Activated naive CD4-positive, alpha-beta T cell treated with anti-CD3 and anti-CD28 coated beads, Interleukin-2, amount 10 ng/mL, durations not matched to agents 7 days and 5 days (primary cell): ENCODE data around the gene RPTOR.

Source experiments
- CTCF ChIA-PET: fragments of 350-600 bp; sonication (Branson Sonifier 250); formaldehyde crosslinking; loops from one replicate; lab custom pipeline; 2021; ENCODE audit warnings: antibody characterized with exemption; lab: Charles Lee
- DNase-seq: peaks from one replicate; pipeline ENCODE4 v3.0.0-alpha.2; 2020
- H3K27ac Mint-ChIP-seq: one replicate; pipeline ENCODE4 v1.8.0; 2021; ENCODE audit warnings: mild to moderate bottlenecking, moderate library complexity, mixed read lengths
- H3K27me3 Mint-ChIP-seq: one replicate; pipeline ENCODE4 v1.8.0; 2021; ENCODE audit warnings: mild to moderate bottlenecking, mixed read lengths
- H3K36me3 Mint-ChIP-seq: one replicate; pipeline ENCODE4 v1.8.0; 2021; ENCODE audit warnings: mixed read lengths
- H3K4me1 Mint-ChIP-seq: one replicate; pipeline ENCODE4 v1.8.0; 2021; ENCODE audit warnings: mixed read lengths
- H3K4me3 Mint-ChIP-seq: one replicate; pipeline ENCODE4 v1.8.0; 2021; ENCODE audit warnings: mild to moderate bottlenecking, moderate library complexity, mixed read lengths
- H3K9me3 Mint-ChIP-seq: one replicate; pipeline ENCODE4 v1.8.0; 2021; ENCODE audit warnings: mixed read lengths

The RPTOR gene

DNA sequence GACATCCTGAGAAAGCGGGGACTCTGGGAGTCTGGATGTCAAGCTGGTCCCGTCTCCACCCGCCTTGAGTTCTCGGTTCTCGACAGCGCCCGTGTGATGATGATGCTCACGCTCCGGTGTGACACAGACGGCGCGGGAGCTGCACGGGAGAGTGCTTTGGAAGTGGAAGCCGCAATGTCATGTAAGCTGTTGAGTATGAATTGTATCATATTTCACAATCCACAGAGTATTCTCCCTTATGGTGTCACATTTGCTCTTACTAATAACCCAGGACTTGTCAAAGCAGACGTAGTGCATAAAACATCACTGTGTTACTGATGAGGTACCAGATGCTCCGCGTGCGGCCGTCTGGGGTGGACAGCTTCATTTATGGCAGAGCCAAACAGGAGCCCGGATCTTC is 229.5 kb downstream of the RPTOR start:
- DNase-seq = no peak
- H3K27ac Mint-ChIP-seq = peak overlapping the region; percentile 95
- CTCF ChIA-PET = interaction anchor here (1.0 to 2.8 kb wide), 4 partner anchors 9 to 16 kb away, joined by 3 to 9 read pairs (median 6); no protein-coding TSS in a partner anchor
- no peaks in the 10 kb centered on the region for H3K27me3 Mint-ChIP-seq
- H3K4me3 Mint-ChIP-seq = peak overlapping the region; percentile 52
- no peaks in the 10 kb centered on the region for H3K9me3 Mint-ChIP-seq
- peaks cover 95% of the 10 kb centered on the region for H3K4me1 Mint-ChIP-seq
- peaks cover 54% of the 10 kb centered on the region for H3K36me3 Mint-ChIP-seq

DNA sequence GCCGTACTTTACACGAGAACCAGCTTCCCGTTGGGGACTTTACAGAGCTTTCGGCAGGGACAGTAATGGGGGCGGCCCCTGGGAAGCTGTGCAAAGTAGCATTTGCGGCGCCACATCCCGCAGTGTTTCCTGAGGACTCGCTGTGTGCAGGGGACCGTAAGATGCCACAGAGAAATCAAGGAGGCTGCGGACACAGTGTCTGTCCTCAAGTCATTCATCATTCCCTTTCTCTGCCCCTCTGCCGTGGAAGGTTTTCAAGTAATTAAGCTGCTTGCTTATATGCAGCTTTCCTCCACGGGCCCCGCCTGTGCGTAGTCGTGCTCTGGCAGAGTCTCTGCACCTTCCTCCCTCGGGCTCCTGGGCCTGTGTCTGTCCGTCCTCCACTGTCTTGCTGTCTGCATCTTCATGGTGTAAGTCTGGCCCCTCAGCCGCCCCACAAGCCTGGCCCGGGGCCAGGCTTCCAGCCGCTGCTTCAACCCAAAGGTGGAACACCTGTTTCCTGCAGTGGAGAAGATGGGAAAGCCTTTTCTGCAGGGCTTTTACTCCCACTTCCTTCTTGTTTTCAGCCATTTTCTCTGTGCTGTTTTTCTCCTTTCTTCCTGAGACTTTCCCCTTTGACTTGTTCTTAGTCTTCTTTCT is 230.1 kb downstream of the RPTOR start:
- DNase-seq = no peak
- Mint-ChIP-seq H3K4me1 (peaks cover 95% of the 10 kb centered on the region), H3K36me3 (peaks cover 55% of the 10 kb centered on the region), H3K27ac (peak overlapping the region; percentile 95), H3K9me3 (no peaks in the 10 kb centered on the region), H3K4me3 (peak overlapping the region; percentile 52), H3K27me3 (no peaks in the 10 kb centered on the region)
- CTCF ChIA-PET = interaction anchor here (0.9 to 2.8 kb wide), 4 partner anchors 8 to 15 kb away, joined by 3 to 9 read pairs (median 6); no protein-coding TSS in a partner anchor

DNA sequence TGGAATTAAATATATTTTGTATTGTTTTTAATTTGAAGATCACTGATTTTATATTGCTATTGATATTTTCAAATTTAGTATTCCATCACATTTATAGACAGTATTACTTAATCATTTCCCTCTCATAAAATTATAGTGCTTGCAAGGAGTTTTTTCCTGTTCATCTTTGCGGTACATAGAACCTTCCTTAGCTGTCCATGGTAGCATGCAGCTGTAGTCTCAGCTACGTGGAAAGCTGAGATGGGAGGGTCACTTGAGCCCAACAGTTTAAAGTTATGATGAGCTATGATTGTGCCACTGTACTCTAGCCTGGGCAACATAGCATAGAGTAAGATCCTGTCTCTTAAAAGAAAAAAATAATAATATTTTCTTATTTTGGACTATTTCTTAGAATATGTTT is 231.2 kb downstream of the RPTOR start:
- Mint-ChIP-seq H3K9me3 (no peaks in the 10 kb centered on the region), H3K4me1 (peaks cover 95% of the 10 kb centered on the region), H3K36me3 (peaks cover 50% of the 10 kb centered on the region), H3K27me3 (no peaks in the 10 kb centered on the region), H3K27ac (no peak overlapping the region), H3K4me3 (no peak overlapping the region)
- DNase-seq = no peak
- CTCF ChIA-PET = interaction anchor here (0.8 to 2.8 kb wide), 3 partner anchors 9 to 14 kb away, joined by 4 to 9 read pairs (median 8); no protein-coding TSS in a partner anchor

DNA sequence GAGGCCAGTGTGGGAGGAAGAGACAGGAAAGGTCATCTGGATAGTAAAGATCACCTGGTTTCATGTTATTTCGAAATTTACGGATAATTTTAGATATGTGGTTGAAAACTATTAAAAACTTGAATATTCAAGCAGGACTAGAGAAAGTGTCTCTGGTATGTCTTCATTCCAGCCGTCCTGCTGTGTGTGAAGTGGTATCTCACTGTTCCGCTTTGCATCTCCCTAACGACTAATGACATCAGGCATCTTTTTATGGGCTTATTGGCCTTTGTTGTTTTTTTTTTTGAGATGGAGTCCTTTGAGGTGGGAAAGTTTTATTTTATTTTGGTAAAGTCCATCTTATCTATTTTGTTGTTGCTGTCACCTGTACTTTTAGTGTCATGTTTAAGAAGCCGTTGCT is 232.6 kb downstream of the RPTOR start:
- no peaks in the 10 kb centered on the region for H3K9me3 Mint-ChIP-seq
- no peak overlapping the region for H3K4me3 Mint-ChIP-seq
- peaks cover 95% of the 10 kb centered on the region for H3K4me1 Mint-ChIP-seq
- CTCF ChIA-PET = no interaction called here
- peaks cover 45% of the 10 kb centered on the region for H3K36me3 Mint-ChIP-seq
- DNase-seq = no peak
- H3K27me3 Mint-ChIP-seq = no peaks in the 10 kb centered on the region
- peak overlapping the region; percentile 46 for H3K27ac Mint-ChIP-seq

- Mint-ChIP-seq H3K27me3 (no peaks in the 10 kb centered on the region), H3K36me3 (peaks cover 45% of the 10 kb centered on the region), H3K4me3 (no peak overlapping the region), H3K27ac (peak overlapping the region; percentile 81), H3K9me3 (no peaks in the 10 kb centered on the region), H3K4me1 (peaks cover 95% of the 10 kb centered on the region)
- CTCF ChIA-PET = interaction anchor here (1.1 kb wide), 1 partner anchor 22 kb away, joined by 3 read pairs; no protein-coding TSS in a partner anchor
- DNase-seq = no peak
Observed at GRCh38 chr17:80778716-80779115, 234.1 kb downstream of the RPTOR start.

GRCh38 chr17:80779336-80779735 is 234.7 kb downstream of the RPTOR start:
- CTCF ChIA-PET = interaction anchor here (1.0 to 1.1 kb wide), 2 partner anchors 12 to 23 kb away, joined by 3 read pairs; no protein-coding TSS in a partner anchor
- Mint-ChIP-seq H3K36me3 (peaks cover 47% of the 10 kb centered on the region), H3K4me3 (no peak overlapping the region), H3K27me3 (no peaks in the 10 kb centered on the region), H3K9me3 (no peaks in the 10 kb centered on the region), H3K4me1 (peaks cover 94% of the 10 kb centered on the region), H3K27ac (peak overlapping the region; percentile 81)
- DNase-seq = no peak

- CTCF ChIA-PET = interaction anchor here (1.0 to 1.9 kb wide), 4 partner anchors 12 to 120 kb away, joined by 3 to 6 read pairs (median 3); no protein-coding TSS in a partner anchor
- Mint-ChIP-seq H3K4me3 (peak overlapping the region; percentile 13), H3K4me1 (peaks cover 92% of the 10 kb centered on the region), H3K27me3 (no peaks in the 10 kb centered on the region), H3K36me3 (peaks cover 44% of the 10 kb centered on the region), H3K27ac (peak overlapping the region; percentile 97), H3K9me3 (no peaks in the 10 kb centered on the region)
- no peak for DNase-seq
Observed at GRCh38 chr17:80779961-80780380, 235.3 kb downstream of the RPTOR start.

GRCh38 chr17:80780381-80781198 is 236.0 kb downstream of the RPTOR start:
- H3K4me1 Mint-ChIP-seq = peaks cover 93% of the 10 kb centered on the region
- H3K9me3 Mint-ChIP-seq = no peaks in the 10 kb centered on the region
- peaks cover 44% of the 10 kb centered on the region for H3K36me3 Mint-ChIP-seq
- CTCF ChIA-PET = interaction anchor here (0.8 to 1.9 kb wide), 9 partner anchors 9 to 119 kb away, joined by 3 to 7 read pairs (median 3); no protein-coding TSS in a partner anchor
- peak overlapping the region; percentile 58 for H3K4me3 Mint-ChIP-seq
- peak overlapping the region; percentile 97 for H3K27ac Mint-ChIP-seq
- peaks cover under 1% of the 10 kb centered on the region for H3K27me3 Mint-ChIP-seq
- DNase-seq = peak; percentile 75

- no peaks in the 10 kb centered on the region for H3K9me3 Mint-ChIP-seq
- CTCF ChIA-PET = interaction anchor here (0.7 to 1.9 kb wide), 11 partner anchors 9 to 118 kb away, joined by 3 to 7 read pairs (median 3); no protein-coding TSS in a partner anchor
- peaks cover 96% of the 10 kb centered on the region for H3K4me1 Mint-ChIP-seq
- peak; percentile 57 for DNase-seq
- peak overlapping the region; percentile 97 for H3K27ac Mint-ChIP-seq
- H3K4me3 Mint-ChIP-seq = peak overlapping the region; percentile 58
- peaks cover 46% of the 10 kb centered on the region for H3K36me3 Mint-ChIP-seq
- H3K27me3 Mint-ChIP-seq = peaks cover 3% of the 10 kb centered on the region
Observed at GRCh38 chr17:80781211-80781610, 236.6 kb downstream of the RPTOR start.

- no peak for DNase-seq
- Mint-ChIP-seq H3K4me1 (peaks cover 96% of the 10 kb centered on the region), H3K27me3 (peaks cover 3% of the 10 kb centered on the region), H3K4me3 (peak overlapping the region; percentile 58), H3K27ac (peak overlapping the region; percentile 97), H3K36me3 (peaks cover 40% of the 10 kb centered on the region), H3K9me3 (no peaks in the 10 kb centered on the region)
- CTCF ChIA-PET = interaction anchor here (0.7 to 1.9 kb wide), 10 partner anchors 8 to 118 kb away, joined by 3 to 7 read pairs (median 3); no protein-coding TSS in a partner anchor
Observed at GRCh38 chr17:80781807-80782277, 237.2 kb downstream of the RPTOR start.

- H3K27me3 Mint-ChIP-seq = peaks cover 3% of the 10 kb centered on the region
- H3K9me3 Mint-ChIP-seq = peaks cover 4% of the 10 kb centered on the region
- peak overlapping the region; percentile 38 for H3K4me3 Mint-ChIP-seq
- peak; percentile 79 for DNase-seq
- CTCF ChIA-PET = interaction anchor here (0.6 to 1.8 kb wide), 7 partner anchors 9 to 207 kb away, joined by 3 to 6 read pairs (median 3); no protein-coding TSS in a partner anchor
- peak overlapping the region; percentile 97 for H3K27ac Mint-ChIP-seq
- H3K36me3 Mint-ChIP-seq = peaks cover 40% of the 10 kb centered on the region
- peaks cover 96% of the 10 kb centered on the region for H3K4me1 Mint-ChIP-seq
Observed at GRCh38 chr17:80782536-80783427, 238.1 kb downstream of the RPTOR start.

DNA sequence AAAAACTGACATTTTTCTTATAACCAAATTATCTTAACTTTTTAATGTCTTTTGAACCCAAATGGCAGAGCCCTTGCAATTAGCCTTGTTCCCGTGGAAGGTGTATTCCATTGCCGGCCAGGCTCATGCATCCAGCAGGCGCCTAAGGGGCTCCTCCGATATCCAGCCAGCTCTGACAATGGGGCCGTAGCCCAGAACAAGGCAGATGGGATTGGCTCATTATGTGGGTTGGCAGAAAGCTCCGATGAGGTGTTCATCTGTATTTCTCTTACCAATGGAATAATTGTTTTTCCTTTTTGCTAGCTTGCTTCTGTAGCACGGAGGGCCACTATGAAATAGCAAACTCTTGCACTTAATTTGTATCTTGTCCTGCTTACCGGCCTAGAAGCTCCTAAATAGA is 238.8 kb downstream of the RPTOR start:
- CTCF ChIA-PET = interaction anchor here (0.6 to 2.1 kb wide), 6 partner anchors 9 to 207 kb away, joined by 3 to 8 read pairs (median 4); no protein-coding TSS in a partner anchor
- Mint-ChIP-seq H3K27ac (peak overlapping the region; percentile 97), H3K4me1 (peaks cover 96% of the 10 kb centered on the region), H3K36me3 (peaks cover 37% of the 10 kb centered on the region), H3K27me3 (peaks cover 3% of the 10 kb centered on the region), H3K4me3 (no peak overlapping the region), H3K9me3 (peaks cover 8% of the 10 kb centered on the region)
- no peak for DNase-seq

DNA sequence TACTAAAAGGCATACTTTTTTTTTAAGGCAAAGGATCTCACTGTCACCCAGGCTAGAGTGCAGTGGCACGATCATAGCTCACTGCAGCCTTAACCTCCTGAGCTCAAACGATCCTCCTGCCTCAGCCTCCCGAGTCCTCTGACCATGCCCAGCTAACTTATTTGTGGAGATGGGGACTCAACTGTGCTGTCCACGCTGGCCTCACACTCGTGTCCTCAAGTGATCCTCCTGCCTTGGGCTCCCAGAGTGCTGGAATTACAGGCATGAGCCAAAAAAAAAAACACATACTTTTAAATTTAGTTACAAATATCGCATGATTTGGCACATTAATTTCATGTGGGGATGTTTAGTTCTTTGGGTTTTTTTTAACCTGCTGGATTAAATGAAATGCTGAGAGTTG is 239.3 kb downstream of the RPTOR start:
- Mint-ChIP-seq H3K27me3 (peaks cover 3% of the 10 kb centered on the region), H3K9me3 (peaks cover 8% of the 10 kb centered on the region), H3K4me1 (peaks cover 96% of the 10 kb centered on the region), H3K36me3 (peaks cover 38% of the 10 kb centered on the region), H3K4me3 (no peak overlapping the region), H3K27ac (peak overlapping the region; percentile 97)
- no peak for DNase-seq
- CTCF ChIA-PET = interaction anchor here (0.6 to 2.1 kb wide), 6 partner anchors 9 to 208 kb away, joined by 3 to 8 read pairs (median 4); no protein-coding TSS in a partner anchor
